ENCODE measurements around the gene GRIK4.

GRCh38 chr11:120519474-120519873 is 7.9 kb downstream of the GRIK4 start:
- TF ChIP-seq CTCF (IDR thresholded peaks at IDR 0.05; ENCODE audit: low read depth, low read length, poor library complexity, severe bottlenecking): no peak
- no peak for TF ChIP-seq EZH2phosphoT487 (IDR thresholded peaks at IDR 0.05; ENCODE audit: borderline replicate concordance, low read length)

Data from DOHH2 (cell line).